ENCODE data around the gene MAFG. TPM values are rescaled to one million over a fixed set of nuclear protein-coding genes. Genes with fewer than 3 reads are reported as not detected.

Gene MAFG
- total RNA-seq, 1 experiment from 2014 or later, result 29.1 TPM

DNA sequence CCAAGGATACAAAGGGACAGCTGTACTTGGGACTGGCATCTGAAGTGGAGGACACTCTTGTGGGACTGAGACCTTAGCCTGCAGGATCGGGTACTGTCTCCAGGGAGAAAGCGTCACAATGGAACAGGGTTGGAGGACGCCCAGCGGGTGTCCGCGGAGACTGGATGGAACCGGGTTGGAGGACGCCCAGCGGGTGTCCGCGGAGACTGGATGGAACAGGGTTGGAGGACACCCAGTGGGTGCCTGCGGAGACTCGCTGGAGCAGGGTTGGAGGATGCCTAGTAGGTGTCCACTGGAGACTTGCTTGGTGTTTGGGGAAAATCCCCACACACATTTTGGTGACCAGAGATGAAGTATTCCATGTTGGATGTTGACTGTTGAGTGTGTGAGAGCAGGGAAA is 19.7 kb upstream of the MAFG start, which contains the start of gene MYADML2:
TSS of gene MYADML2 (minus strand) at position 45 of the 400 bp plus-strand sequence. CDS start 5,492 bp downstream, outside the sequence.
- Mint-ChIP-seq H3K4me3 (ENCODE audit: unreplicated experiment) (no peak within 1 kb of the TSS), H3K27ac (ENCODE audit: unreplicated experiment) (no peak within 1 kb of the TSS), H3K4me1 (ENCODE audit: low read depth, unreplicated experiment) (no peaks in the 10 kb centered on the region), H3K27me3 (ENCODE audit: insufficient read depth, unreplicated experiment) (no peaks in the 10 kb centered on the region), H3K36me3 (ENCODE audit: insufficient read depth, unreplicated experiment) (no peaks in the 10 kb centered on the region), H3K9me3 (ENCODE audit: unreplicated experiment) (no peaks in the 10 kb centered on the region)
- TF ChIP-seq, protein P1, sequence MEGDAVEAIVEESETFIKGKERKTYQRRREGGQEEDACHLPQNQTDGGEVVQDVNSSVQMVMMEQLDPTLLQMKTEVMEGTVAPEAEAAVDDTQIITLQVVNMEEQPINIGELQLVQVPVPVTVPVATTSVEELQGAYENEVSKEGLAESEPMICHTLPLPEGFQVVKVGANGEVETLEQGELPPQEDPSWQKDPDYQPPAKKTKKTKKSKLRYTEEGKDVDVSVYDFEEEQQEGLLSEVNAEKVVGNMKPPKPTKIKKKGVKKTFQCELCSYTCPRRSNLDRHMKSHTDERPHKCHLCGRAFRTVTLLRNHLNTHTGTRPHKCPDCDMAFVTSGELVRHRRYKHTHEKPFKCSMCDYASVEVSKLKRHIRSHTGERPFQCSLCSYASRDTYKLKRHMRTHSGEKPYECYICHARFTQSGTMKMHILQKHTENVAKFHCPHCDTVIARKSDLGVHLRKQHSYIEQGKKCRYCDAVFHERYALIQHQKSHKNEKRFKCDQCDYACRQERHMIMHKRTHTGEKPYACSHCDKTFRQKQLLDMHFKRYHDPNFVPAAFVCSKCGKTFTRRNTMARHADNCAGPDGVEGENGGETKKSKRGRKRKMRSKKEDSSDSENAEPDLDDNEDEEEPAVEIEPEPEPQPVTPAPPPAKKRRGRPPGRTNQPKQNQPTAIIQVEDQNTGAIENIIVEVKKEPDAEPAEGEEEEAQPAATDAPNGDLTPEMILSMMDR (IDR thresholded peaks at IDR 0.05; ENCODE audit: insufficient read depth in 1 of 2, low read depth in 1 of 2, low read length in 1 of 2, severe bottlenecking in 1 of 2, unreplicated experiment in 1 of 2), result no peak
- ChIA-PET CTCF (no interaction called here), POLR2A (no interaction called here)
- Histone ChIP-seq H3K4me3 (ENCODE audit: low read depth, low read length) (no peak within 1 kb of the TSS), H3K36me3 (ENCODE audit: control insufficient read depth, insufficient read depth, low read length) (no peaks in the 10 kb centered on the region), H3K9me3 (no peaks in the 10 kb centered on the region), H3K27me3 (replicated peaks; ENCODE audit: control insufficient read depth, insufficient read depth, low read length) (no peaks in the 10 kb centered on the region), H3K4me1 (peaks cover 9% of the 10 kb centered on the region)
- no peak for DNase-seq
- intact Hi-C loops (cut with micrococcal nuclease; ENCODE audit: unreplicated experiment), result no loop called here
- no TSS peak for BruUV-seq (replicated peaks)

DNA sequence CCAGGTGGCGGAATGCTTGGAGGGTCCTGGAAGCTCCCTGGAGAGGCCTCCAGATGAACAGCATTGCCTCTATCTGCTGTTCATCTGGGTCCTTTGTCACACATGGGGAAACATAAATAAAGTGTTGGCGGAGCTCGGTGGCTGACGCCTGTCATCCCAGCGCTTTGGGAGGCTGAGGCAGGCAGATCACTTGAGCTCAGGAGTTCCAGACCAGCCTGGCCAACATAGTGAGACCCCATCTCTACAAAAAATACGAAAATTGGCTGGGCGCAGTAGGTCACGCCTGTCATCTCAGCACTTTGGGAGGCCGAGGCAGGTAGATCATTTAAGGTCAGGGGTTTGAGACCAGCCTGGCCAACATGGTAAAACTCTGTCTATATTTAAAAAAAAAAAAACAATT is 17.3 kb upstream of the MAFG start:
- H3K4me3 ChIP-seq (ENCODE audit: low read depth, low read length), result no peak overlapping the region
- intact Hi-C loops (cut with micrococcal nuclease; ENCODE audit: unreplicated experiment), result no loop called here
- H3K36me3 ChIP-seq (ENCODE audit: control insufficient read depth, insufficient read depth, low read length), result no peaks in the 10 kb centered on the region
- H3K4me1 Mint-ChIP-seq (ENCODE audit: low read depth, unreplicated experiment), result no peaks in the 10 kb centered on the region
- POLR2A ChIA-PET, result interaction anchor here (0.6 kb wide), 2 partner anchors 9 to 1072 kb away, joined by 3 to 9 read pairs; no protein-coding TSS in a partner anchor
- H3K9me3 Mint-ChIP-seq (ENCODE audit: unreplicated experiment), result no peaks in the 10 kb centered on the region
- H3K27me3 ChIP-seq (replicated peaks; ENCODE audit: control insufficient read depth, insufficient read depth, low read length), result no peaks in the 10 kb centered on the region
- no peak for DNase-seq
- CTCF ChIA-PET, result interaction anchor here (0.7 to 1.4 kb wide), 4 partner anchors 17 to 93 kb away, joined by 3 read pairs; partner anchors contain the start of genes CENPX, DCXR and LRRC45
- H3K9me3 ChIP-seq, result no peaks in the 10 kb centered on the region
- no peaks in the 10 kb centered on the region for H3K36me3 Mint-ChIP-seq (ENCODE audit: insufficient read depth, unreplicated experiment)
- H3K4me3 Mint-ChIP-seq (ENCODE audit: unreplicated experiment), result no peak overlapping the region
- TF ChIP-seq, protein P1 (IDR thresholded peaks at IDR 0.05; ENCODE audit: insufficient read depth in 1 of 2, low read depth in 1 of 2, low read length in 1 of 2, severe bottlenecking in 1 of 2, unreplicated experiment in 1 of 2), result no peak
- H3K27ac Mint-ChIP-seq (ENCODE audit: unreplicated experiment), result no peak overlapping the region
- peaks cover 9% of the 10 kb centered on the region for H3K4me1 ChIP-seq
- no peaks in the 10 kb centered on the region for H3K27me3 Mint-ChIP-seq (ENCODE audit: insufficient read depth, unreplicated experiment)
- no TSS peak for BruUV-seq (replicated peaks)

DNA sequence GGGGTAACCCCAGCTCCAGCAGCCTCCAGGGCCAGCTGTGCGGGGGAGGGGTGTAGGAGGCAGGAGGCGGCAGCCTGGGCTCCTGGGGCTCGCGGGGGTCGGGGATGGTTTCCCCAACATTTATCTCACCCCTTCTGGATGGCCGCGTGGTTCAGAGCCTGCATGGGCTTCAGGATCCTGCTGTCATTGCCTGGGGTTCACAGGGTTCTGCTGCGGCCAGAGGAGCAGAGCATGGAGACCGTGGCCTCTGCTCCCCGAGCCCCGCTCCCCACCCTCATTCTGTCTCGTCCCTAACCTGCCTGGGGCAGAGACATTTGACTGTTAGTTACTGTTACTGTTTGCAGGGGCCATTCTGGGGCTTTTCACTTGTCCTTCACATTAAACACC is 14.6 kb upstream of the MAFG start:
- Mint-ChIP-seq H3K9me3 (ENCODE audit: unreplicated experiment) (no peaks in the 10 kb centered on the region), H3K4me3 (ENCODE audit: unreplicated experiment) (no peak overlapping the region), H3K27ac (ENCODE audit: unreplicated experiment) (no peak overlapping the region), H3K36me3 (ENCODE audit: insufficient read depth, unreplicated experiment) (peaks cover 17% of the 10 kb centered on the region), H3K27me3 (ENCODE audit: insufficient read depth, unreplicated experiment) (no peaks in the 10 kb centered on the region), H3K4me1 (ENCODE audit: low read depth, unreplicated experiment) (peaks cover 5% of the 10 kb centered on the region)
- intact Hi-C loops (cut with micrococcal nuclease; ENCODE audit: unreplicated experiment), result no loop called here
- Histone ChIP-seq H3K4me3 (ENCODE audit: low read depth, low read length) (no peak overlapping the region), H3K27me3 (replicated peaks; ENCODE audit: control insufficient read depth, insufficient read depth, low read length) (no peaks in the 10 kb centered on the region), H3K9me3 (no peaks in the 10 kb centered on the region), H3K36me3 (ENCODE audit: control insufficient read depth, insufficient read depth, low read length) (no peaks in the 10 kb centered on the region), H3K4me1 (peaks cover 9% of the 10 kb centered on the region)
- ChIA-PET POLR2A (no interaction called here), CTCF (no interaction called here)
- BruUV-seq (replicated peaks), result no TSS peak
- TF ChIP-seq, protein P1 (IDR thresholded peaks at IDR 0.05; ENCODE audit: insufficient read depth in 1 of 2, low read depth in 1 of 2, low read length in 1 of 2, severe bottlenecking in 1 of 2, unreplicated experiment in 1 of 2), result no peak
- DNase-seq, result no peak
